K562 (cell line): ENCODE results near the gene HIRIP3. TPM values are rescaled to one million over a fixed set of nuclear protein-coding genes. Genes with fewer than 3 reads are reported as not detected.
"Not testable (repeated sequence)": the region's sequence is repeated elsewhere in the genome, so short reads cannot be mapped to it uniquely, and the experiment has no call there.

Experiments used
- ATAC-seq: fragments of 200-7000 bp; cut with Tn5 transposase; 3 replicates; pipeline ENCODE4 v1.9.1; 2020; ENCODE audit warnings: moderate library complexity
- BruUV-seq: library from RNA; stranded (reverse); fragments of 400-500 nt; replicated peaks from 2 replicates; lab custom pipeline; 2021; lab: Mats Ljungman, UMichigan
- CTCF ChIA-PET: fragments of 300-600 bp; formaldehyde crosslinking; extraction: SDS; loops from one replicate; lab custom pipeline; 2021; ENCODE audit warnings: low intra/inter-chr PET ratio; lab: Yijun Ruan, JAX
- POLR2A ChIA-PET: fragments of 300-600, 350-650 bp; sonication (Branson Sonifier 250); formaldehyde crosslinking; extraction: SDS; loops from one replicate; lab custom pipeline; 2021; ENCODE audit warnings: antibody characterized with exemption, inconsistent platforms; lab: Yijun Ruan, JAX
- DNase-seq, 4 experiments: peaks; one replicate each; pipeline versions ENCODE4 v3.0.0 to v3.0.0-alpha.2; 2011 to 2018; ENCODE audit warnings: low spot score in 3 of 4, mixed read lengths in 3 of 4; ENCODE audit errors: extremely low read depth in 1 of 4
- FAIRE-seq: peaks from 2 replicates; lab custom pipeline; 2011; peaks lifted over from hg19 to GRCh38; lab: Jason Lieb, UNC
- H2AFZ ChIP-seq: 2 replicates; pipeline ENCODE4 v1.6.0; 2011; ENCODE audit warnings: low read depth, low read length, control low read depth, inconsistent platforms
- H3K27ac ChIP-seq: fragments of 200-600 bp; 3 replicates; pipeline ENCODE4 v1.8.0; 2011; ENCODE audit warnings: low read depth, mild to moderate bottlenecking, control low read depth, inconsistent platforms, low read length, moderate library complexity, mixed read lengths; ENCODE audit errors: extremely low read depth
- H3K27me3 ChIP-seq, 2 experiments: fragments of 300-600 bp in 1 of 2; 2 replicates in 1 of 2; 3 replicates in 1 of 2; pipeline versions ENCODE4 v1.6.0 to v1.8.0; 2011; ENCODE audit warnings: inconsistent platforms in 2 of 2, low read length in 2 of 2, mild to moderate bottlenecking in 1 of 2, mixed read lengths in 1 of 2, moderate library complexity in 1 of 2; ENCODE audit not compliant: control insufficient read depth in 2 of 2, insufficient read depth in 2 of 2
- H3K36me3 ChIP-seq: fragments of 300-600 bp; 3 replicates; pipeline ENCODE4 v1.8.0; 2011; ENCODE audit warnings: mild to moderate bottlenecking, low read length, inconsistent platforms; ENCODE audit not compliant: control insufficient read depth, insufficient read depth
- H3K4me1 ChIP-seq, 2 experiments: fragments of 200-600 bp in 1 of 2; replicated peaks in 1 of 2; 2 replicates in 1 of 2; 3 replicates in 1 of 2; pipeline versions ENCODE4 v1.5.1 to v1.8.0; 2011; ENCODE audit warnings: inconsistent platforms in 2 of 2, low read length in 2 of 2, mild to moderate bottlenecking in 1 of 2, mixed read lengths in 1 of 2, moderate library complexity in 1 of 2; ENCODE audit not compliant: control insufficient read depth in 2 of 2, insufficient read depth in 2 of 2
- H3K4me2 ChIP-seq: 2 replicates; pipeline ENCODE4 v1.6.1; 2011; ENCODE audit warnings: low read length, control low read depth, inconsistent platforms, mixed read lengths; ENCODE audit not compliant: insufficient read depth
- H3K4me3 ChIP-seq: fragments of 200-600 bp; sonication (generic), shearing (Covaris generic); 2 replicates; pipeline ENCODE4 v1.5.1; 2016; ENCODE audit warnings: control low read depth, inconsistent platforms
- H3K79me2 ChIP-seq: fragments of 200-600 bp; 3 replicates; pipeline ENCODE4 v1.8.0; 2011; ENCODE audit warnings: low read length, inconsistent platforms; ENCODE audit not compliant: control insufficient read depth, insufficient read depth
- H3K9ac ChIP-seq, 2 experiments: 2 replicates each; pipeline versions ENCODE4 v1.6.0 to v1.6.1; 2011; ENCODE audit warnings: low read depth in 2 of 2, low read length in 2 of 2, control low read depth in 1 of 2, inconsistent platforms in 1 of 2, mild to moderate bottlenecking in 1 of 2, mixed read lengths in 1 of 2; ENCODE audit not compliant: insufficient read depth in 1 of 2
- H3K9me1 ChIP-seq: one replicate; pipeline ENCODE4 v1.6.0; 2011; ENCODE audit warnings: inconsistent platforms, mild to moderate bottlenecking, low read length, moderate library complexity; ENCODE audit not compliant: control insufficient read depth, insufficient read depth
- H3K9me3 ChIP-seq: replicated peaks from 2 replicates; pipeline ENCODE4 v1.5.1; 2011; ENCODE audit warnings: low read depth, low read length, inconsistent platforms; ENCODE audit not compliant: control insufficient read depth, insufficient read depth
- H4K20me1 ChIP-seq: replicated peaks from 2 replicates; pipeline ENCODE4 v1.6.1; 2011; ENCODE audit warnings: low read length, inconsistent platforms, mixed read lengths; ENCODE audit not compliant: control insufficient read depth, insufficient read depth
- FOXP1 ChIP-seq: sonication (generic); formaldehyde crosslinking; IDR thresholded peaks from 2 replicates; pipeline ENCODE4 v1.8.0; 2022; ENCODE audit warnings: mild to moderate bottlenecking, missing genetic modification reagents
- GATAD2B ChIP-seq: fragments of 450-650 bp; IDR thresholded peaks from 2 replicates; pipeline ENCODE4 v1.6.1; 2017; ENCODE audit warnings: mild to moderate bottlenecking, borderline replicate concordance
- MLLT1 ChIP-seq, 2 experiments: fragments of 450-650 bp; IDR thresholded peaks; 2 replicates each; pipeline ENCODE4 v1.6.1; 2016
- WGBS: fragments of 100-300 bp; shearing (Covaris generic); methylation state at CpG from one replicate; pipeline ENCODE4 v1.1.6; 2016; ENCODE audit warnings: low coverage, mixed read lengths; ENCODE audit not compliant: insufficient coverage; ENCODE audit errors: missing lambda C conversion rate; 5-methylcytosine and 5-hydroxymethylcytosine counted together
- in situ Hi-C: fragments of 300-500 bp; cut with MboI; formaldehyde crosslinking; loops from 4 replicates; pipeline ENCODE4 v1.15.0; 2018; ENCODE audit warnings: inconsistent platforms, mixed read lengths
- intact Hi-C: fragments of 100-400 bp; cut with micrococcal nuclease; formaldehyde crosslinking; loops from 2 replicates; pipeline ENCODE4 v1.14.2; 2022
- polyA plus RNA-seq, 8 experiments: library from polyadenylated mRNA; depleted of rRNA in 4 of 8; stranded (reverse) in 5 of 8; unstranded in 3 of 8; fragments of >200 nt; fragmentation: Nextera tagmentation in 2 of 8; fragmentation: Illumina TruSeq in 1 of 8; extraction: Ambion mirVana in 2 of 8; extraction: Trizol in 1 of 8; gene quantifications; 2 replicates each; pipeline versions ENCODE4 v1.2.1 to v1.2.3, GENCODE V29; 2011 to 2014; ENCODE audit warnings: inconsistent platforms in 1 of 8, missing spikeins in 1 of 8
- total RNA-seq, 7 experiments: library from RNA; depleted of rRNA in 6 of 7; stranded (reverse); fragments of >200 nt in 6 of 7; fragmentation: Illumina TruSeq in 2 of 7; extraction: Trizol in 2 of 7; gene quantifications; 2 replicates each; pipeline versions ENCODE4 v1.2.1 to v1.2.3, GENCODE V29; 2011 to 2021; ENCODE audit warnings: low replicate concordance in 1 of 7

HIRIP3 gene
- total and polyA plus RNA-seq, 9 of the 15 experiments (the other 6 are each of a cell fraction or from before 2014, with no cell fraction given) = 3.3 to 38.2 (median 18.2) TPM

GRCh38 chr16:29961127-29961478 is 34.3 kb downstream of the HIRIP3 start:
- no TSS peak for BruUV-seq
- H2AFZ ChIP-seq = peak overlapping the region; percentile 100
- WGBS = 72% methylated on average over 10 of the region's 10 CpGs
- H3K9ac ChIP-seq = peak overlapping the region; percentile 86 to 95; a peak in 3 of 4 replicates
- intact Hi-C loops = loop anchor here (5.0 kb wide), 1 partner anchor 34 kb away; the partner anchor contains the start of gene KCTD13
- FAIRE-seq (no peak), ATAC-seq (no peak)
- H4K20me1 ChIP-seq = no peaks in the 10 kb centered on the region
- H3K9me1 ChIP-seq = no peaks in the 10 kb centered on the region
- CTCF ChIA-PET = interaction anchor here (0.6 kb wide), 1 partner anchor 260 kb away, joined by 4 read pairs; no protein-coding TSS in a partner anchor
- no peaks in the 10 kb centered on the region for H3K27me3 ChIP-seq
- POLR2A ChIA-PET = interaction anchor here (0.6 to 3.3 kb wide), 8 partner anchors 13 to 211 kb away, joined by 3 to 18 read pairs (median 4); partner anchors contain the start of gene TAOK2
- TF ChIP-seq MLLT1 (IDR thresholded peaks at IDR 0.05) (0 out of 4 replicates have a peak, but pooled peaks of 1 of the 2 experiments have one; percentile 6), GATAD2B (no peak), FOXP1 (0 out of 2 replicates have a peak, but pooled peaks have one; percentile 27)
- TF ChIP-seq, all 486 proteins: peak for 2
- peak overlapping the region; percentile 87 for H3K4me2 ChIP-seq
- H3K4me3 ChIP-seq = peak overlapping the region; percentile 69
- in situ Hi-C loops = no loop called here
- no peaks in the 10 kb centered on the region; the same call in 1 of the 2 replicates for H3K9me3 ChIP-seq
- H3K27ac ChIP-seq = peak overlapping the region; percentile 85
- DNase-seq = no peak
- H3K4me1 ChIP-seq = peaks cover 12 to 20% of the 10 kb centered on the region in 2 experiments; a peak in 4 of 5 replicates
- peaks cover 7% of the 10 kb centered on the region; the same call in 2 of the 3 replicates for H3K79me2 ChIP-seq
- H3K36me3 ChIP-seq = peaks cover 7% of the 10 kb centered on the region; the same call in 2 of the 3 replicates

GRCh38 chr16:29959821-29960220 is 35.6 kb downstream of the HIRIP3 start:
- H3K27me3 ChIP-seq, H3K27ac ChIP-seq, CTCF ChIA-PET, H3K4me2 ChIP-seq, H3K9me1 ChIP-seq, BruUV-seq, H3K9me3 ChIP-seq, H4K20me1 ChIP-seq, H3K9ac ChIP-seq, DNase-seq, H3K36me3 ChIP-seq, H3K79me2 ChIP-seq, ATAC-seq, H3K4me3 ChIP-seq, H2AFZ ChIP-seq, FAIRE-seq, in situ Hi-C loops: not testable (repeated sequence)
- intact Hi-C loops = loop anchor here (5.0 kb wide), 1 partner anchor 33 kb away; the partner anchor contains the start of gene KCTD13
- POLR2A ChIA-PET = interaction anchor here (0.6 kb wide), 1 partner anchor 27 kb away, joined by 4 read pairs; no protein-coding TSS in a partner anchor
- peaks cover 12 to 20% of the 10 kb centered on the region in 2 experiments; a peak in 4 of 5 replicates for H3K4me1 ChIP-seq
- WGBS = 77% methylated on average over 4 of the region's 4 CpGs
